Thoracic aorta (tissue), 2 donors: Measurements from ENCODE around the gene PTPRS. TPM values are rescaled to one million over a fixed set of nuclear protein-coding genes. Genes with fewer than 3 reads are reported as not detected.

Experiments used
- ATAC-seq: fragments of 150-250 bp; one replicate; pipeline ENCODE4 v1.8.0; 2017; ENCODE audit warnings: low read depth; ENCODE audit not compliant: insufficient number of reproducible peaks, low FRiP score
- DNase-seq: peaks from one replicate; pipeline ENCODE4 v3.0.0-alpha.2; 2020; ENCODE audit warnings: low spot score
- H3K27ac ChIP-seq, 2 donors: fragments of 200-600 bp; sonication (generic); 1 replicate in 1 of 2; 2 replicates in 1 of 2; pipeline ENCODE4 v1.5.1; 2016; ENCODE audit warnings: mild to moderate bottlenecking in 2 of 2, moderate library complexity in 2 of 2
- H3K27me3 ChIP-seq: fragments of 200-600 bp; sonication (generic); replicated peaks from 2 replicates; pipeline ENCODE4 v1.6.0; 2016; ENCODE audit warnings: mild to moderate bottlenecking; ENCODE audit not compliant: insufficient read depth
- H3K36me3 ChIP-seq: fragments of 200-600 bp; sonication (generic); one replicate; pipeline ENCODE4 v1.5.1; 2016
- H3K4me1 ChIP-seq, 2 donors: fragments of 200-600 bp; sonication (generic); 1 replicate in 1 of 2; 2 replicates in 1 of 2; pipeline versions ENCODE4 v1.5.1 to v1.6.0; 2016; ENCODE audit warnings: low read depth in 2 of 2, mild to moderate bottlenecking in 1 of 2; ENCODE audit not compliant: control insufficient read depth in 1 of 2
- H3K4me3 ChIP-seq: fragments of 200-600 bp; sonication (generic); 2 replicates; pipeline ENCODE4 v1.5.1; 2016; ENCODE audit warnings: mild to moderate bottlenecking
- H3K9me3 ChIP-seq: fragments of 200-600 bp; sonication (generic); 2 replicates; pipeline ENCODE4 v1.5.1; 2016
- CTCF ChIP-seq: fragments of 200-600 bp; sonication (generic); IDR thresholded peaks from one replicate; pipeline ENCODE4 v1.5.1; 2019; ENCODE audit warnings: antibody characterized with exemption
- total RNA-seq, 2 donors: library from RNA; depleted of rRNA; stranded (reverse); fragments of >200 nt; gene quantifications; one replicate each; pipeline versions ENCODE4 v1.1.0 to v1.2.3, GENCODE V29; 2016

The PTPRS gene
- total RNA-seq, 2 donors from 2014 or later: 272 to 356 TPM

GRCh38 chr19:5293612-5294378, 46.8 kb downstream of the PTPRS start:
- no peaks in the 10 kb centered on the region for H3K36me3 ChIP-seq
- ATAC-seq: no peak
- DNase-seq: no peak
- H3K9me3 ChIP-seq: no peaks in the 10 kb centered on the region
- peak overlapping the region; percentile 77 for H3K4me3 ChIP-seq
- no peak for TF ChIP-seq CTCF
- no peaks in the 10 kb centered on the region for H3K27me3 ChIP-seq
- H3K27ac ChIP-seq: peak overlapping the region; percentile 9 to 28
- peaks cover 11 to 44% of the 10 kb centered on the region in 2 donors for H3K4me1 ChIP-seq

GRCh38 chr19:5292822-5293611, 47.6 kb downstream of the PTPRS start:
- ATAC-seq: peak; percentile 74
- H3K4me1 ChIP-seq: peaks cover 11 to 45% of the 10 kb centered on the region in 2 donors
- H3K9me3 ChIP-seq: no peaks in the 10 kb centered on the region
- H3K27me3 ChIP-seq: no peaks in the 10 kb centered on the region
- H3K4me3 ChIP-seq: peak overlapping the region; percentile 77
- no peak for TF ChIP-seq CTCF
- DNase-seq: peak; percentile 17
- H3K27ac ChIP-seq: peak overlapping the region; percentile 41 to 61
- no peaks in the 10 kb centered on the region for H3K36me3 ChIP-seq

DNA sequence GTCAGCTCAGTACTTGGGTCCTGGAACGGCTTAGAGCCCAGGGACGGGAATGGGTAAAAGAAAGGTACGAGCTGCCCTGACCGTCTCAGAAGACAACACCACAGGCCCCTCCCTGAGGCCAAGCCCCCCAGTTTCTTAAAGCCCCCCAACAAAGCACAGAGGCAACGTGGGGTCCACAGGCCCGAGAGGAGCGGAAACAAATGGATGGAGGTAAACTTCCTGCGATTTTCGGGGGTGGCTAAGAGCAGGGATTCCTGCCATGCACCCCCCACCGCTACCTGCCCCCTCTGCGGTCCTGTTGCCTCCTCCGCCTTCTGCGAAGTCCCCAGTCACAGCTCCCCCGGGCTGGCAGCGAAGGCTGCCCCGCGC, 48.2 kb downstream of the PTPRS start:
- H3K36me3 ChIP-seq: no peaks in the 10 kb centered on the region
- H3K27ac ChIP-seq: no peak overlapping the region
- H3K27me3 ChIP-seq: no peaks in the 10 kb centered on the region
- no peaks in the 10 kb centered on the region for H3K9me3 ChIP-seq
- no peak for ATAC-seq
- peak overlapping the region; percentile 77 for H3K4me3 ChIP-seq
- peaks cover 11 to 45% of the 10 kb centered on the region in 2 donors for H3K4me1 ChIP-seq
- no peak for TF ChIP-seq CTCF
- no peak for DNase-seq

- Histone ChIP-seq H3K27ac (no peak overlapping the region), H3K4me1 (peaks cover 11 to 45% of the 10 kb centered on the region in 2 donors), H3K4me3 (peak overlapping the region; percentile 77), H3K36me3 (no peaks in the 10 kb centered on the region), H3K27me3 (no peaks in the 10 kb centered on the region), H3K9me3 (no peaks in the 10 kb centered on the region)
- ATAC-seq (no peak), DNase-seq (no peak)
- no peak for TF ChIP-seq CTCF
Observed at GRCh38 chr19:5291588-5292193, 48.9 kb downstream of the PTPRS start.

Other genes starting within 250 kb of the PTPRS start
- gene ZNRF4, start 114.6 kb upstream of the PTPRS start, total RNA-seq: not detected
- gene TINCR, start 227.1 kb upstream of the PTPRS start, total RNA-seq: 1 to 10 TPM in 1 of 2 donors, under 1 TPM in 1; 0.56 to 2.0 TPM